Astrocyte of the cerebellum (primary cell): ENCODE measurements around the gene FLNB.

Source experiments
- DNase-seq: peaks from one replicate; pipeline ENCODE4 v3.0.0-alpha.2; 2011; ENCODE audit warnings: low read depth
- H3K4me3 ChIP-seq: 2 replicates; pipeline ENCODE4 v1.5.1; 2011; ENCODE audit warnings: mild to moderate bottlenecking, low read depth, low read length, moderate library complexity
- CTCF ChIP-seq: IDR thresholded peaks from 2 replicates; pipeline ENCODE4 v1.5.1; 2012; ENCODE audit warnings: low read length, low read depth, moderate library complexity, mild to moderate bottlenecking; ENCODE audit errors: missing control alignments
- in situ Hi-C: cut with HindIII; loops from 2 replicates; pipeline ENCODE4 v1.10.0; 2017; ENCODE audit warnings: low sequenced_read_pairs

FLNB gene

GRCh38 chr3:58082047-58082446, 73.8 kb downstream of the FLNB start:
- no peak overlapping the region for H3K4me3 ChIP-seq
- in situ Hi-C loops, result no loop called here
- DNase-seq, result no peak
- TF ChIP-seq CTCF, result no peak

- no peak for TF ChIP-seq CTCF
- in situ Hi-C loops, result no loop called here
- H3K4me3 ChIP-seq, result no peak overlapping the region
- no peak for DNase-seq
Observed at GRCh38 chr3:58084166-58084565, 75.9 kb downstream of the FLNB start.

- no peak for DNase-seq
- in situ Hi-C loops, result no loop called here
- H3K4me3 ChIP-seq, result no peak overlapping the region
- TF ChIP-seq CTCF, result no peak
Observed at GRCh38 chr3:58084788-58085543, 76.7 kb downstream of the FLNB start.

- in situ Hi-C loops, result no loop called here
- TF ChIP-seq CTCF, result no peak
- DNase-seq, result no peak
- no peak overlapping the region for H3K4me3 ChIP-seq
Observed at GRCh38 chr3:58085616-58086015, 77.4 kb downstream of the FLNB start.

- TF ChIP-seq CTCF, result no peak
- in situ Hi-C loops, result no loop called here
- DNase-seq, result no peak
- H3K4me3 ChIP-seq, result no peak overlapping the region
Observed at GRCh38 chr3:58088501-58088900, 80.3 kb downstream of the FLNB start.

GRCh38 chr3:58090351-58090750, 82.1 kb downstream of the FLNB start:
- H3K4me3 ChIP-seq, result no peak overlapping the region
- in situ Hi-C loops, result loop anchor here (5.0 to 10.0 kb wide), 2 partner anchors 43 to 64 kb away; no protein-coding TSS in a partner anchor
- no peak for TF ChIP-seq CTCF
- no peak for DNase-seq
